ENCODE data around the gene TTLL4.

Gene TTLL4

GRCh38 chr2:218717262-218717661, 6.6 kb downstream of the TTLL4 start:
- no peak for DNase-seq (ENCODE audit: low read depth)

DNA sequence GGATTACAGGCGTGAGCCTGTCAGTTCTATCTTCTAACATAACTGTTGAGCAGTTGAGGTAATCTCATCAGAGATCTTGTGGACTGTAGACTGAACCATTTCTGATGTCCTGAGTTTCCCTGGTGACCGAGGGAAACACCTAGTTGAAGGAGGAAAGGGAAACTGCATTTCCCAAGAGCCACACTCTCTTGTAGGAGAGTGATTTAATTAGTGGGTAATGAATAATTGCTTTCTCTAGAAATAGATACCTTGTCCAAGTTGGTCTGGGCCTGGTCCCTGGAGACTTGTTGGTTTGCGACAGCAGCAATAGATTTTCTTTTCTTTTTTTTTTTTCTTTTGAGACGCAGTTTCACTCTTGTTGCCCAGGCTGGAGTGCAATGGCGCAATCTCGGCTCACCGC, 7.4 kb downstream of the TTLL4 start:
- no peak for DNase-seq (ENCODE audit: low read depth)

DNA sequence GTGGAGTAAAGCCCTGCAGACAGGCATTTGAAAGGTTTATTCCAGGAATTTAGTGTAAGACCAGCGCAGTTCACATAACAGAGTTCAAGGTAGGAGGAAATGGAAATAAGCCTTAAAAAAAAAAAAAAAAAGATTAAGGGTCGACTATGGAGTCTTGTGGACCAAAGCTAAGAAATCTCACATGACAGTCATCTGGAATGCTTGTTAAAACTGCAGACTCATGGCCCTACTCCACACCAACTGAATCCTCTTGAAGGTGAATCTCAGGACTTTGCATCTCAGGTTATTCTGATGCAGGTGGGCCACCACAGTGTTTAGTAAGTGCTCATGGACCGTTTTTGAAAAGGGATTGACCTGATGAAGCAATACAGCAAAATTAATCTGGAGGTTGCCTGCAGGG, 8.8 kb downstream of the TTLL4 start:
- no peak for DNase-seq (ENCODE audit: low read depth)

- DNase-seq (ENCODE audit: low read depth) = no peak
These were observed 9.7 kb downstream of the TTLL4 start for GRCh38 chr2:218720048-218721041.

GRCh38 chr2:218721488-218721887, 10.9 kb downstream of the TTLL4 start:
- no peak for DNase-seq (ENCODE audit: low read depth)

DNA sequence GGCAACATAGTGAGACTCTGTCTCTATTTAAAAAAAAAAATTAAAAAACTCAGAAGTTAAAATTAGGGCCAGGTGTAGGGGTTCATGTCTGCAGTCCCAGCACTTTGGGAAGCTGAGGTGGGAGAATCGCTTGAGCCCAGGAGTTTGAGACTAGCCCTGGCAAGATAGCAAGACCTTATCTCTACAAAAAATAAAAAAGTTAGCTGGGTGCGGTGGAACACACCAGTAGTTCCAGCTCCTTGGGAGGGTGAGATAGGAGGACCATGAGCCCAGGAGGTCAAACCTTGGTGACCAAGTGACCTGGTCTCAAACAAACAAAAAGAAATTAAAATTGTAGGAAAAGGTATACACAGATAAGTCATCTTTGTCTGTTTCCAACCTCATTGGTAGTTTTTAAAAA, 11.3 kb downstream of the TTLL4 start:
- DNase-seq (ENCODE audit: low read depth) = no peak

- DNase-seq (ENCODE audit: low read depth) = no peak
These were observed 11.8 kb downstream of the TTLL4 start for GRCh38 chr2:218722419-218722818.

- DNase-seq (ENCODE audit: low read depth) = no peak
These were observed 12.5 kb downstream of the TTLL4 start for GRCh38 chr2:218722876-218723785.

DNA sequence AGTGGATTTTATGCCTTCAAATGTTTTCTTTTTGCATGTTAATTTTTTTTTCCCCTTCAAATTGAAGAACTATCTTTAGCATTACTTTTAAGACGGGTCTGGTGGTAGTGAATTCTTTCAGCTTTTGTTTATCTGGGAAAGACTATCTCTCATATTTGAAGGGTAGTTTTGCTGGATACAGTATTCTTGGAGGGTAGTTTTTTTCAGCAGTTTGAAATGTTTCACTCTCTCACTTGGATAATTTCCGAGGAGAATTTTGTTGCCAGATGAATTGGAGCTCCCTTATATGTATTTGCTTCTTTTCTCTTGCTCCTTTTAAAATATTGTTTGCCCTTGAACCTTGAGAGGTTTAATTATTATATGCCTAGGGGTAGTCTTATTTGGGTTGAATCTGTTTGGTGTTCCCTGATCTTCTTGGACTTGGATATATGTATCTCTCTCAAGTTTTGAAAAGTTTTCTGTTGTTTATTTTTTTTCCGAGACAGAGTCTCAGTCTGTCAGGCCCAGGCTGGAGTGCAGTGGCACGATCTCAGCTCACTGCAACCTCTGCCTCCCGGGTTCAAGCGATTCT, 15.5 kb downstream of the TTLL4 start:
- DNase-seq (ENCODE audit: low read depth) = no peak

DNA sequence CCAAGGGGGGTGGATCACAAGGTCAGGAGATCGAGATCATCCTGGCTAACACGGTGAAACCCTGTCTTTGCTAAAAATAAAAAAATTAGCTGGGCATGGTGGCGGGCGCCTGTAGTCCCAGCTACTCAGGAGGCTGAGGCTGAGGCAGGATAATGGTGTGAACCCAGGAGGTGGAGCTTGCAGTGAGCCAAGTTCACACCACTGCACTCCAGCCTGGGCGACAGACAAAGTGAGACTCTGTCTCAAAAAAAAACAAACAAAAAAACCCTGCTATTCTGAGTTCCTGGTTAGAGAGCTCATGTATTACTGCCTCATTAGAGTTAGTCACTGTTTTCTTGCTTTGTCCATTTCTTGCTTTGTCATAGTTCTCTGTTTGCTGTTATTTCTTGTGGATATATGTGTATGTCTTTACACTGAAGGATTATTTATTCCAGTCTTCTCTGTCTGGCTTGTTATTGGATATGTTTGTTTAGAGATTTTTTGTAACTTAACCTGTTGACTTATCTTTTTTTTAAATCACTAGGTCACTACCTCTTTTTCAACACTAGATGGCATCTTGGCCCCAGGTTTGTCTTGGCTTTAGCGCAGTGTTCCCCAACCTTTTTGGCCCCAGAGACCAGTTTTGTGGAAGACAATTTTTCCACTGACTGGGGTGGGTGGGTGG, 17.0 kb downstream of the TTLL4 start:
- DNase-seq (ENCODE audit: low read depth) = no peak

- no peak for DNase-seq (ENCODE audit: low read depth)
These were observed 19.0 kb downstream of the TTLL4 start for GRCh38 chr2:218729640-218730039.

GRCh38 chr2:218732052-218732760, 21.6 kb downstream of the TTLL4 start:
- no peak for DNase-seq (ENCODE audit: low read depth)

GRCh38 chr2:218732761-218733158, 22.1 kb downstream of the TTLL4 start:
- DNase-seq (ENCODE audit: low read depth) = no peak

- no peak for DNase-seq (ENCODE audit: low read depth)
These were observed 22.8 kb downstream of the TTLL4 start for GRCh38 chr2:218733171-218734021.

DNA sequence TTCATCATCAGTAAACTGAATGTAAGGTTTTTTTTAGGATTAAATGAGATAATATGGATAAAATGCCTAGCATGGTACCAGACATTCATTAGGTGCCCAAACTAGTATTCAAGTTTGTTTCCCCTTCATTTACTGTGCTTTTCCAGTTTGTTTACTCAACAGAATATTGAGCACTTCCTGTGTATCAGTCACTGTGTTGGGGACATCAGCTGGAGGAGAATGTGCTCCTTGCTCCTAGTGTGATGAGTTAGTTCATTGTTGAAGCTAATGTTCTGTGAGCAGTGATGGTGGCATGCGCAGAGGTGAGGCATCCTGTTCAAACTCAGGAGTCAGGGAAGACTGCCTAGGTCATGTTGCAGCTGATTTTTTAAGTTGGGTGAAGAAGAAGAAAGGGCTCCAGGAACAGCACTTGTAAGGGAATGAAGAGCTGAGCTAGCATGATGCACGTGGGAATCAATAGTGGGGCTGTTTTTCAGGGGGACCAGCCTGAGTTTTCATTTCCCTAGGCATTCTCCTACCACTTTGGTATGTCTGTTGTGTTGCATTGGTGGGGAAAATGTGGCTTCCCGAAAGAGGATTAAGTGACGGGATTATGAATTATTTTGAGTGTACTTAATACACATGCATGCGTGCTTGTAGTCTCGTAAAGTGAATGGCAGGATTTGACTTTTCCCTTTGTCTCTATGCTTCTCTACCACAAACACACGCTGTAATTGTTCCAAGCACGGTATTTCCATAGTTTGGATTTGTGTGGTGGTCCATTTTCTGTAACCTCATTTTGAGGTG, 23.7 kb downstream of the TTLL4 start:
- DNase-seq (ENCODE audit: low read depth) = no peak

GRCh38 chr2:218736531-218736930, 25.9 kb downstream of the TTLL4 start:
- no peak for DNase-seq (ENCODE audit: low read depth)

DNA sequence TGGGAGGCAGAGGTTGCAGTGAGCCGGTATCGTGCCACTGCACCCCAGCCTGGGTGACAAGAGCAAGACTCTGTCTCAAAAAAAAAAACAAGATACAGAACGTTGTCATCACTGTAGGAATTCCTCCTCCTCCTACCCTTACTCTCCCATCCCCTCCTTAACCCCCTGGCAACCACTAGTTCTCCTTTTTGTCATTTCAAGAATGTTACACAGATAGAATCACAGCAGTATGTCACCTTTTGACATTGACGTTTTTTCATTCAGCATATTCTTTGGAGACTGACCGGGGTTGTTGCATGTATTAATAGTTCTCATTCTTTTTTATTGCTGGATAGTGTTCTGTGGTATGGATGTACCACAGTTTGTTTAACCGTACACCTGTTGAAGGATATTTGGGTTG, 32.4 kb downstream of the TTLL4 start:
- no peak for DNase-seq (ENCODE audit: low read depth)

GRCh38 chr2:218744615-218745014, 34.0 kb downstream of the TTLL4 start:
- no peak for DNase-seq (ENCODE audit: low read depth)

- no peak for DNase-seq (ENCODE audit: low read depth)
These were observed 34.5 kb downstream of the TTLL4 start for GRCh38 chr2:218745160-218745558.

All from stimulated activated CD8-positive, alpha-beta memory T cell treated with anti-CD3 and anti-CD28 coated beads, Interleukin-15, amount 100 ng/mL, for 1 hour (primary cell).